HL-60/S4 treated with retinoic acid at 250 ng/mL for 4 days and 3 days (cell line): ENCODE measurements around the gene CAT.

Experiments
- in situ Hi-C: fragments of 300-500 bp; cut with MboI; formaldehyde crosslinking; loops from 2 replicates; pipeline ENCODE4 v1.7.0; 2022; ENCODE audit warnings: low sequenced_read_pairs

CAT gene

DNA sequence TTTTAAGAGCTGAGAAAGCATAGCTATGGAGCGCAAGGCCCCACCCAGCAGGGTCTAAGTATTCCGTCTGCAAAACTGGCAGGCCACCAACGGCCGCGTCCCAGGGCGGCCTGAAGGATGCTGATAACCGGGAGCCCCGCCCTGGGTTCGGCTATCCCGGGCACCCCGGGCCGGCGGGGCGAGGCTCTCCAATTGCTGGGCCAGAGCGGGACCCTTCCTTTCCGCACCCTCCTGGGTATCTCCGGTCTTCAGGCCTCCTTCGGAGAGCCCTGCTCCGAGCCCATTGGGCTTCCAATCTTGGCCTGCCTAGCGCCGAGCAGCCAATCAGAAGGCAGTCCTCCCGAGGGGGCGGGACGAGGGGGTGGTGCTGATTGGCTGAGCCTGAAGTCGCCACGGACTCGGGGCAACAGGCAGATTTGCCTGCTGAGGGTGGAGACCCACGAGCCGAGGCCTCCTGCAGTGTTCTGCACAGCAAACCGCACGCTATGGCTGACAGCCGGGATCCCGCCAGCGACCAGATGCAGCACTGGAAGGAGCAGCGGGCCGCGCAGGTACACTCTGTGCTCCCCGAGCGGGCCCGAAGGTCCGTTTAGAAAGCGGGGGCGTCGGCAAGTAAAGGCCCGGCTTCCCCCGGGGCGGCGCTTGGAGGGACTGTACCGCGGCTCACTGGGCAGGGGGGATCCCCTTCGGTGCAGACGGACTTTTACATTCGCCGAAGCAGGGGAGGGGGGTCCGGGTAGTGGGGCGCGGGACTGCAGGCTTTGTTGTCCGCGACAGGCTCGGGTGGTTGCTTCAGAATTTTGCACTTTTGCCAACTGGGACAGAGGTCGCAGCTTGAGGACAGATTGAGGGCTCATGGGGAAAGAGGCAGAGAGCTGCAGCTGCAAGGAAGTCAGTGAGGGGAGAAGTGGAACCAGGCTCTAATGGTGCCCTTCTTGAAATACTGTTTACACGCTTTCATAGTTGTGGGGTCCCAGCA, at the start of gene CAT:
Gene CAT, plus strand, starts transcription at position 406 of the 979 bp plus-strand sequence. Its CDS starts 80 bp downstream, at position 486.
- in situ Hi-C loops: no loop called here

DNA sequence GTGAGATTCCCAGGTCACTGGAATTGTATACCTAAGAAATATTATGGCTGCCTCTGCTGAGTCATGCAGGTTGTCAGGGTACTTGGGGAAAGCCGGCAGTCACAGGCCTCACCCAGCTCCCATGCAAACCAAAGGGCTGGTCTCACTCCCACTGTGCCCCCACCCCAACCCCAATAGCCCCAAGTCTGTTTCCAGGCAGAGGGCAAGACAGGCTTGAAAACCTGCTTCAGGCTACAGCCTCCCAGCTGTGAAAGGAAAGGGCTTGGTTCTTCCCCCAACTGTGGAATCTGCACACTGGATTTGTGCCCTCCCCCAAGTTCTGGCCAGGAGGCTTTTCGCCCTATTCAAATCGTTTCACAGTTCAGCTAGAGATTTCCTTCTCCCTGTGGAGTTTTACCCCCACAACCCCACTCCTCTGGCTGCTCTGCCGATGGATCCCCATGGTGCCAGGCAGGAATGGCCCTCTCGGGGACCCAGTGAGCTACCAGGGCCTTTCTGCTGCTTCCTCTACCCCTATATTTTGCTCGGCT, 43.9 kb upstream of the CAT start:
- in situ Hi-C loops: no loop called here

DNA sequence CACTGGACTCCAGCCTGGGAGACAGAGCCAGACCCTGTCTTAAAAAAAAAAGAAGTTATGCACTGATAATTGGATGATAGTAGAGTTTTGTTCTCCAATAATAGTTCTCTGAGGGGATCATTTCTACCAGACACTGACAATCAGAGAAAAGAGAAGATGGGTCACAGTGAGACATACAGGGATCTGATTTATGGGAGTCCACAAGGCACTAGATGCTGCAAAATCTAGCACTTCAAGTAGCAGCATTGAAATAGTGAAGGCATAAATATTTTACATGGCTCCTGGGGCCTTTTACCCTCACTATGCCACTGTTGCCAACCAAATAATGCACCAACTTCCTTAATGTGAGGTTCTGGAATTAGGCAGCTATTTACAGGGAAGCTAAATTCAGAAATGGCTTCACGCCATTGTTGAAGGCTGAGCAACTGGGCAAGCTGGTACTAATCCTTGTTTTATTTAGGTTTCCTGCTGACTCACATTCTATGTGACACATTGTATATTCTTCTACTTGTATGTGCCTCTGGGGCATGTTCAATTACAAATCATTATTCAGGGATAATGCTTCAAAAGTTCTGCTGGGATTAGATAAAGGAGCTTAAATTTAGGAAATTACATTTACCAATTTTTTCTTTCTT, 42.7 kb upstream of the CAT start:
- in situ Hi-C loops: no loop called here

DNA sequence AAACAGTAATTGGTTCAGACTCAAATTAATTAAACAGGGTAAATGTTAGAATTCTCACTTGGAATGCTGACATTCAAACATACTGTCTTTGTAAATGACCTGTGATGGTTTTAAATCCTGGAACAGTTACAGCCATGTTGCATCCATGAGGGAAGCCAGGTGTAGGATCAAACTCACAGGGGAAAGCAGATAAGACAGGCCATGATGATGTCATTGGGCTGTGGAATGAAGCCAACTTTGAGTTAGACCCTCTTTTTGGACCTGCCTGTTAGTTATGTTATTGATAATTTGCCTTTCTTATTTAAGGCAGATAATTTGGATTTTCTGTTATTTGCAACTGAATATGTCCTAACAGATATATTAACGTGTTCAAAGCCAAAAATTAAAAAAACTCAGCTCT, 41.6 kb upstream of the CAT start:
- in situ Hi-C loops: no loop called here

DNA sequence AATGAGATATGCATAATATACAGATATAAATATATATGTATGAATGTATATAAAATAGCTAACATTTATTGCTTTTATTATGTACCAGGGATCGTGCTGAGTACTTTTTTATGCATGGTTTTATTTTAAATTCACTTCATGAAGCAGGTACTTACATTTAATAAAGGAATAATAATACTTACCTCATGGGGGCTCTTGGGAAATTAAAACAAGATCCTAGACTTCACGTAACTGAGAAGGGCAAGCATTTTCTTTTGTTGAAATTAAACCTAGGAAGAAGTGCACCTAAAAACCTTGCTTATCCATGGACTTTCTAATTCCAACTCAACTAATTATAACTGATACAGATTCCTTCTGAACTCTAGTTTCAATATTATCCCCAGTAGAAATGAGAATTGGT, 40.9 kb upstream of the CAT start:
- in situ Hi-C loops: no loop called here

DNA sequence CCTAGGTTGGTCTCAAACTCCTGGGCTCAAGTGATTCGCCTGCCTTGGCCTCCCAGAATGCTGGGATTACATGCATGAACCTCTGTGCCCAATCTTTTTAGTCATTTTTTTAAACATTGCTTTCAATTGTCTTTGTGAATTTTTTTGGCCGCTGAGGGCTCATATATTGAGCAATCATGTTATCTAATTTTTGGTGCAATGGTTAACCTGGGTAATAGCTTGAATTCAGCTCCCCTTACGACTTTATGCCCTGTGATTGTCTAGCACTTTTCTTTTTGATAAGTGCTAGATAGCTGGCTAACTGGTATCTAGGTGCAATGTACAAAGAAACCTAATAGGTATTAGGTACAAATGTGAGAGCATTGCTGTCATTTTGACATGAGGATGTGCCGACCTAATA, 35.3 kb upstream of the CAT start:
- in situ Hi-C loops: no loop called here

DNA sequence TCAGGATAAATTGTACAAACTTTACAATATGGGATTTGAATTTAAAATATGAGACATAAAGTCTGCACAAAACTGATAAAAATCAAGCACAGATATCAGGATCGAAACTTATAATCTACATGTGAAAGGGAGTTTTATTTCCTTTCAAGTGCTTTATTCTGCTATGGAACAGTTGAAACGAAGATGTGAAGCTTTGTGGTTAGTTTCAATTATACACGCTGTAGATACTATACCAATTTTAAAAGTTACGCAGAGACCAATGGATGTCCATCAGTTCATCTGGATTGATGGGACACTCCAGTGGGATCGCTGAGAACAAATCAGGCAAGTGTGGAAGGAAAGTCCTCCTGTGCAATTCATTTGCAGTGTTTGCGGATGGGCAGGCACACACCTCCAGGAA, 34.5 kb upstream of the CAT start:
- in situ Hi-C loops: no loop called here

DNA sequence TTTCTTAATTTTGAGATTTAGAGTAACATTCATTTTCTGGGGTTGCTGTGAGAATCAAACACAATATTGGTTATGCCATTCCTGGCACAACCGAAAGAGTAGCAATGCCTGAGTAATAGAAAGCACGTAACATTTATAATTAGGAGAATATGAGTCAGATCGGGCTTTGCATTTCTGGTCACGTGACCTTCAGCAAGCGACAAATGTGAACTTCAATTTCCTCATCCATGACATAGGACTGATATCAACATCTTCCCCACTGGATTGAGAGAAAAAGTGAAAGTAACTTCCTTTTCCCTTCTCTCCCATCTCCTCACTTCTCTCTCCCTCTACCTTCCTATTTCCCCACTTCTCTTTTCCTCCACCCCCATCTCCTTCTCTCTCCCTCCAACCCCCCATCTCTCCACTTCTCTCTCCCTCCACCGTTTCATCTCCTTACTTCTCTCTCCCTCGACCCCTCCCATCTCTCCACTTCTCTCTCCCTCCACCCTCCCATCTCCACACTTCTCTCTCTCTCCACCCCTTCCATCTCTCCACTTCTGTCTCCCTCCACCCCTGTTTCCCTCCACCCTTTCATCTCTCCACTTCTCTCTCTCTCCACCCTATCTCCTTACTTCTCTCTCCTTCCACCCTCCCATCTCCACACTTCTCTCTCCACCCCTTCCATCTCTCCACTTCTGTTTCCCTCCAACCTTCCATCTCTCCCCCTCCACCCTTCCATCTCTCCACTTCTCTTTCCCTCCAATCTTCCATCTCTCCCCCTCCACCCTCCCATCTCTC, 33.5 kb upstream of the CAT start:
- in situ Hi-C loops: no loop called here

DNA sequence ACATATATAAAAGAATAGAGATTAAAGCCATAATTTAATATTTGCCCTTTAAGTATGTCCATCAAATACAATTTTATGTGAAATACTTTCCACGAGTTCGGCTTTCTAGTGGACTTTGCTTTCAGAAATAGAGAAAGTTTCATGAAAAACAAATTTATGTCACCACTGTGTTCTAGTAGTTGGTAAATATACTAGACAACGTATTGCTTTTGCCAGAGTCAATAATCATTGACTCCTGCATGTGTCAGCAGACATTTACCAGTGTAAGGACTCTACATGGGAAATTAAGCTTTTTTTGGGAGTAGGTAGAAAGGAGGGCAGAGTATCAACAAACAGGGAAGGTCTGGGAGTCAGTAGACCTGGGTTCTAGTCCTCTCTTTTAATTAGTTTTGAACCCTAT, 32.3 kb upstream of the CAT start:
- in situ Hi-C loops: no loop called here

DNA sequence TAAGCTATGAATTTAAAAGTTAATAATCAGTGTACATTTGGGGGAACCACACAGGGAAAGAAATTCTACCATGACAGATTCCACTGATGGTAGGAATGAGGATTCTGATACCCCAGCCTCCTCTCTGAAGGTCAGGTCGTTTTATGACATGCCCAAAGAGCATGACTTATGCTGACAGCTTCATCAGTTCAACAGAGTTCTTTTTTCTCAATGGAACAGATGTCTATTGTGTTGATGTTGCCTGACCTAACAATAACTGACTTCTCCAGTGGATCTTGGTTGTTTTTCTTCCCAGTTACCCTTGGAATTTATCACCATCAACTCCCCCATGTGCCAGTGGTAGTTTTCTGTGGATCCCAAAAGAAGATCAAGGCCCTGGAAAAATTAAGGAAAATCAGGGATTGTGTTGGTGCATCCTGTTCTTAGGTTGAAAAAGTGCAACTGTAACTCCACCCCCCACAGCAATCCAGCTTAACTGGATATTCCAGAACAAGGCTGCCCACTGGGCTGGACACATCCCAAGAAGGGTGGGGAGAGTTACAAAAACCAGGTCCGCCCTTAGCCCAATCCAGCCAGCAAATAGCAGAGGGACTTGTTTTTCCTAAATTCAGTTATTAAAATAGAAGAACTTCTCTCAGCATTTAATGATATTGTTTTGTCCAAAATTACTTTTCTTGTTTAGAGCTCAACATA, 31.5 kb upstream of the CAT start:
- in situ Hi-C loops: no loop called here

DNA sequence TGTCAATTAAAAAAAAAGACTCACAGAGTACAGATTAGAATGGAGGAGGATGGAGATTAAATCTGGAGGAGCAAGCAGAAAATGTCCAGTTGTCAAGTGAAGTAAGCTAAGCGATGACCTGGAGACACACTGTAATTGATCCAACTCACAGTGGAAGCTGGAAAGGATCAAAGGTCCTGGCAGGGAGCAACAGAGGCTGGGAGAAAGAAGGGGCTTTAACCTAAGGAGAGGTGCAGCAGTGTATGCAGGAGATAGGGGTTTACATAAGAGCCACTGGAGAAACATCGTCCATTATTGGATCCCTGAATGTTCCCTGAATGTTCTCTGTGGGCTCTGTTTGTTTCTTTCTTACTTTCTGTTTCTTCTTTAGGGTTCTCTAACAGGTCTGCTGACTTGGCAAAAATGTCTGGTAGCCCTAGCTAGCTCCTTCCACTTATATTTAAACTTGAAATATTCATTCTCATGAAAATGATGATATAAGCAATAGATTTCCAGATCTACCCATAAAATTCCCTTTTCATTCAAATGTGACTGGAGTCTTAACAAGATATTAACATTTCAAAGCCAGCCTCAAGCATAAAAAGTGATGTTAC, 30.1 kb upstream of the CAT start:
- in situ Hi-C loops: no loop called here

DNA sequence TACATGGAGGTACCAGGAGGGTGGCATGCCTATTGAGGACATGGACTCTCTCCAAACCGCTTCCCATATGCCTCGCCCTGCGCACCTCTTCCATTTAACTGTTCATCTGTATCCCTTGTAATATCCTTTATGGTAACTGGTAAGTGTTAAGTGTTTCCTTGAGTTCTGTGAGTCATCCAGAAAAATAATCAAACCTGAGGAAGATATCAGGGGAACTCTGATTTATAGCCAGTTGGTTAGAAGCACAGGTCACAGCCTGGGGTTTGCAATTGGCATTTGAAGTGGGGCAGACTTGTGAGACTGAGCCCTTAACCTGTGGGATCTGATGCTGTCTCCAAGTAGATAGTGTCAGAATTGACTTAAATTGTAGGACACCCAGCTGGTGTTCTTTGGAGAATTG, 27.6 kb upstream of the CAT start:
- in situ Hi-C loops: no loop called here

DNA sequence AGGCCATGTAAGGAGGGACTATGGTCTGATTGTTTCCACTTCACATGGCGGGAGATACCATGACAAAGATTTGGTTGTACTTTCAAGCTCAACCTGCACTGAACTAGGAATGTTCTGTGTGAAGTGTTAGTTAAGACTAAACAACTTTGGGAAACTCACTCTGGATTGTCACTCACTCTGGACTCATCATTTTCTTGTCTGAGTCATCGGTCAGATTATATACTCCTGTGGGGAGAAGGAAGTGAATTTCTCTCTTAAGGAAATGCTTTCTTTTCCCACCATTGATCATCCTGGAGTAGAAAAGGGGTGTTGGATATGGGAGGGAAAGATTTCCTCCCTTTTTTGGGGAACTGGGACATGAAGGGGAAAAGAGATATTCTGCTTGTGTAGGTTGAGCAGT, 26.9 kb upstream of the CAT start:
- in situ Hi-C loops: no loop called here

DNA sequence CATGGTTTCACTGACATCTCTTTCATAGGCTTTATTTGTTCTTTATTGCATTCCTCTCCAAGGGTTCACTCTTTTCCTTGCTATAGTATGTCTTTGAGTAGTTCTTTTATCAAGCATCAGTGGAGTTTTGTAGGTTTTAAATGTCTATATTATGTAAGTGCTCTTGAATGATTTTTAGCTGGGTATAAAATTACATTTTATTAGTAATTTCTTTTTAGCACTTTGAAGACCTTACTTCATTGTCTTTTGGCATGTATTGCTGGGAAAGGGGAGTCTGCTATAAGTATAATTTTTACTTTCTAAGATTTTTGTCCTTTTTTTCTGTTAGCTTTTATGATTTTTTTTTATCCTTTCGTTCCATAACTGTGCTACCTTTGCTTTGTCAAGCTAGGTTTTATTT, 25.5 kb upstream of the CAT start:
- in situ Hi-C loops: no loop called here

DNA sequence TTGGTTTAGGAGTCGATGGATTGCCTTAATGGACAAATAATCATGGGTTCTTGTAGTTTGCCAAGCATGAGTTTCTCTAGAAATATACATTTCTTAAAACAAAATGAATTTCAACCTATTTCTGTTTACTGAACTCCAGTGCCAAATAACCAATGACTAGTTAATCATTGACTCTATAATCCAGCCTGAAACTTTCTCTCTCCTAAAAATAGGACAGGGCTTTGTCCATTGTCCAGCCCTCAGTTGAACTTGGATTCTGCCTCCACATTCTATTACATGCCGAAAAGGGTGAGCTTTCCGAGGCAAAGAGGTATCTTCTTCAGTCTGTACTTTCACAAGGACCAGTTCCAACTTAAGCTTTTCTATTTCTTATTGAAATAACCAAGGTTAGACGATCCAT, 23.2 kb upstream of the CAT start:
- in situ Hi-C loops: no loop called here

DNA sequence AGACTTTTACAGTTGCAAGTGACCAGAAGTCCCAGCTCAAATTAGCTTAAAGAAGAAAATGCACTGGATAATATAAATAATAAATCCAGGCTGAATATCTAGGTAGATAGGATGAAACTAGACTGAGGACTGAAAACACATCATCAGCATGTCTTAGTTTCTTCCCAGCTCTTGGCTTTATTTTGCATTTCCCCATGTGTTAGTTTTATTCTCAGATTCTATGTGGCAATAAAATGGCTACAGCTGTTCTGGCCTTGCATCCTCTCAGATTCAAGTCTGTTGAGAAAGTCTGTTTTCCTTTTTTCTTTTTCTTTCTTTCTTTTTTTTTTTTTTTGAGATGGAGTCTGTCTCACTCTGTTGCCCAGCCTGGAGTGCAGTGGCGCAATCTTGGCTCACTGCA, 22.6 kb upstream of the CAT start:
- in situ Hi-C loops: no loop called here

DNA sequence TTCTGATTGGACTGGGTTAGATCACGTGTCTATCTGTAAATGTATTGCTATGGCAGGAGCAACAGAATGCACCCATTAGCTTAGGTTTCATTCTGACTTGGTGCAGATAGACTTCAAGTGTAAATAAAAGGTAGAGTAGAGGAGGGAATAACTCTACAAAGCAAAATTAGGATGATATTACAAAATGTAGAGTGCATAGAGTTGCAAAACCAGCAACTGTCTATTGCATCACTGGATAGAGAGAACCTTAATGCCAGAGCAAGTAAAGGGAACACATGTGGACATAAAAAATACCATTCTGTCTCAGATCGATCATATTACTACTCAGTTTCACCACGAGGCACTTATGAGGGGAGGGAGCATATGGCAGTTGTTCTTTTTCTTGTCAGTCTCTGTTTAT, 22.0 kb upstream of the CAT start:
- in situ Hi-C loops: no loop called here

DNA sequence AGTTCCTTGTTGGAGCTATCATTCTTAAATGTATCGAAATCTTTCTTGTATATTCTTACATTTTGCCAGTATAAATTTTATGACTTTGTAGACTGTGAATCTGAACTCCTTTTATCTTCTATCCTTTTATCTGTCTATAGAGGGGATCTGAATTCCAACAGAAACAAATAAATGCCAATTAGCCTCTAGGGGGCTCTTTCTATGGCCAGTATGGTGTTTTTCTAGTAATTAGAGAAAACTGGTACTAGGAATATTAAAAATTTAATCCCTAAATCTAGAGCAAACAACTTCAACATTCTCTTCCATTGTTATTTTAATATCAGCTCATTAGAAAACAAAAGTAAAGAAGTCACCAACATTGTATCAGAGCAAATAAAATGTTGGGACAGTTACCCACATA, 21.5 kb upstream of the CAT start:
- in situ Hi-C loops: no loop called here

DNA sequence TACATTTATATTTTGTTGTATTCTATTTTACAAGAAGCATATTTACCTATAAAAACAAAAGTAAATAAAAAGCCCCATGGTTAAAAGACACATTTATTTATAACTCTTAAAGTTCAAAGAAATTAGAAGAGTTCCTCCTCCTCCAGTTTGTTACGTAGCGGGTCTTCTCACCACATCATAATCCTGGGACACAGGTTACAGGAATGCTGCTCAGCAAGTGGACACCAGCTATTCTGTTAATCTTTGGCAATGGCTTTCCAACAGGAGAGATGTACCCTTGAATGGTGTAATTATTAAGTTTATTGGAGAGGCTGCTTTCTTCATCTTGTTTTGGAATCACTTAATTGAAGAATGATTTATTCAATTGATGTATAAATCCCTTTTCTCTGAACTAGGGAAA, 19.6 kb upstream of the CAT start:
- in situ Hi-C loops: no loop called here

DNA sequence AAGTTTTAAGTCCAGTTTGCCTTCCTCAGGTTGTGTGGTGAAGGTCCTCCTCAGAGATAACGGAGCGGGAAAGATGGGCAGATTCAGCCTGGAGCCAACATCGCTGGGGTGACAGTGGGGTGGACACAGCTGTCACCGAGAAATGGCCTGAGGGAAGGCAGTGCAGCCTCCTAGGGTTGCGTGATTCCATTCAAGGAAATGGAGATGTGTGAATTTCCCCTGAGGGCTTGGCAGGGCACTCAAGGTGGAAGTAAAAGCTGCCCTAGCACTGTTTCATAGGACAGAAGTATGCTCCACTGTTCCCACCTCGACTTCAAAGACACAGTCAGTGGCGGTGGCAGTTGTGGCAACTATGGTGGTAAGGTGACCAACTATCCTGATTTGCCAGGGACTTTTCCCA, 15.4 kb upstream of the CAT start:
- in situ Hi-C loops: no loop called here
